ENCODE results near the gene ZNF613. TPM values are rescaled to one million over a fixed set of nuclear protein-coding genes. Genes with fewer than 3 reads are reported as not detected.

ZNF613 gene
- total RNA-seq, 1 experiment from 2014 or later: 2.2 TPM

Other genes with a start within 250 kb of the ZNF613 start
- 3.6 and 4.9 TPM in 2 replicates for gene SPACA6, start 234.1 kb upstream of the ZNF613 start, total RNA-seq (2022)
- gene HAS1, start 203.5 kb upstream of the ZNF613 start, total RNA-seq (2022): not detected in 2 replicates
- not detected in 2 replicates for gene FPR1, start 175.6 kb upstream of the ZNF613 start, total RNA-seq (2022)
- not detected in 2 replicates for gene FPR2, start 166.3 kb upstream of the ZNF613 start, total RNA-seq (2022)
- not detected in 2 replicates for gene FPR3, start 132.3 kb upstream of the ZNF613 start, total RNA-seq (2022)
- 4.9 and 7.7 TPM in 2 replicates for gene ZNF577, start 39.5 kb upstream of the ZNF613 start, total RNA-seq (2022)
- 3.7 and 7.9 TPM in 2 replicates for gene ZNF649, start 22.5 kb upstream of the ZNF613 start, total RNA-seq (2022)
- 2.5 and 2.6 TPM in 2 replicates for gene ZNF350, start 59.4 kb downstream of the ZNF613 start, total RNA-seq (2022)
- 5.2 and 7.1 TPM in 2 replicates for gene ZNF615, start 80.7 kb downstream of the ZNF613 start, total RNA-seq (2022)
- 7.8 and 8.7 TPM in 2 replicates for gene ZNF614, start 100.9 kb downstream of the ZNF613 start, total RNA-seq (2022)
- gene ZNF432, start 121.4 kb downstream of the ZNF613 start, total RNA-seq (2022): 7.0 and 10.5 TPM in 2 replicates
- 14.9 and 16.7 TPM in 2 replicates for gene ZNF841, start 168.3 kb downstream of the ZNF613 start, total RNA-seq (2022)
- gene ZNF616, start 212.5 kb downstream of the ZNF613 start, total RNA-seq (2022): 5.7 and 7.1 TPM in 2 replicates
- gene ZNF836, start 244.1 kb downstream of the ZNF613 start, total RNA-seq (2022): 6.3 and 8.8 TPM in 2 replicates

Measured in Caco-2 (cell line).